Stimulated activated CD4-positive, alpha-beta T cell treated with anti-CD3 and anti-CD28 coated beads, Interleukin-1b, Interleukin-23, amount 100 ng/mL, for 1 hour (primary cell): ENCODE data around the gene PYCR2.

ENCODE experiments used
- DNase-seq, 2 donors: peaks; one replicate each; pipeline ENCODE4 v3.0.0-alpha.2; 2020; ENCODE audit warnings: low read depth in 2 of 2

PYCR2 gene

GRCh38 chr1:225919906-225920305 is 4.1 kb downstream of the PYCR2 start:
- no peak for DNase-seq

DNA sequence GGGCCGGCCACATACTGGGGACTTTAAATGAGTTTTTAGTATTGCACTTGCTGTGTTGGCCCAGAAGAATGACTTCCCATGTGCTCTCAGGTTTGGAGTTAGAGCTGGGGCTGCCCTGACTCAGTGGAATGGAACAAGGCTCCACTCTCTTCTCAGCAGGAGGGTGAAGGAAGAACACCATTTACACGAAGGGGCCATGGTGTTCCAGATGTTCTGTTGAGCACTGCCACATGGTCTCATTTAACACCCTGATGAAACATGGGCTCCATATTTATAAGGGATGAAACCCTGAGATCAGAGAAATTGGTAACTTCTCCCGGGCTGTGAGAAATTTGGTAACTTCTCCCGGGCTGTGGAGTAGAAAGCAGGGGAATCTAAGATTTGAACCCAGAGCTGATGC is 5.8 kb downstream of the PYCR2 start:
- DNase-seq: no peak

GRCh38 chr1:225917536-225917935 is 6.5 kb downstream of the PYCR2 start:
- no peak for DNase-seq

DNA sequence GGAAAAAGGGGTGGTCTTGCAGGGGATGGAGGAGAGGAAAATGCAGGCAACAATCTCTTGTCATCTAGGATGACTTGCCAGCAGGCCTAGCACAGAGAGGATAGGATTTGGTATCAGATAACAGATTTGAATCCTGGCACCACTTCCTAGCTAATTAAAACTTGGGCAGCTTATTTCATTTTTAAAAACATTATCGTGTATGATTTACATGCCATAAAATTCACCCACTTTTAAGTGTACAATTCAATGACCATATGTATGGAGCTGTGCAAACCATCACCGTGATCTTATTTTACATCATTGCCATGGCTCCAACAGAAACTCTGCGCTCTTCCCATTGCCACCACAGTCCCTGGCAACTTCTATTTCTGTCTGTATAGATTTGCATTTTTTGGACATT is 6.9 kb downstream of the PYCR2 start:
- DNase-seq: no peak

- DNase-seq: no peak
Measured at GRCh38 chr1:225915538-225915991, 8.5 kb downstream of the PYCR2 start.

- DNase-seq: no peak
Measured at GRCh38 chr1:225914947-225915346, 9.1 kb downstream of the PYCR2 start.

GRCh38 chr1:225914391-225914790 is 9.7 kb downstream of the PYCR2 start:
- no peak for DNase-seq

GRCh38 chr1:225911191-225912130 is 12.6 kb downstream of the PYCR2 start:
- DNase-seq: peak; percentile 43 to 65

GRCh38 chr1:225909477-225909876 is 14.6 kb downstream of the PYCR2 start:
- no peak for DNase-seq

DNA sequence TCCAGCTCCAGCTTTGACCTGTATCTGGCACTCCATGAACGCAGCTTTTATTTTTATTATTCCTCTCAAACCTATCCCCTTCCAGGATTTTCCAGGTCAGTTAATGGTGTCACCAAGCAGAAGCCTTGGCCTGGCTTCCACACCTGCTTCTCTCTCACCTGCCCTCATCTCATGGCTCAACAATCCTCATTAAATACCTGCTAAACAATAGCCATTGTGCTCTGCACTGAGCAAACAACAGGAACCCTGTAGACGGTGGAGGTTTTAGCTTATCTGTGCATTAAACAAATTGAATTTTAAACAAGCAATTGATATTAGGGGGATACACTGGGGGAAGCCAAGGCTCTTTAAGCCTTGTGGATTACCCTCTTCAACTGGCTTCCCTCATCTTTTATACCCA is 15.3 kb downstream of the PYCR2 start:
- no peak for DNase-seq

GRCh38 chr1:225908013-225908640 is 15.9 kb downstream of the PYCR2 start:
- no peak for DNase-seq

GRCh38 chr1:225907341-225907740 is 16.7 kb downstream of the PYCR2 start:
- no peak for DNase-seq

GRCh38 chr1:225906467-225906866 is 17.6 kb downstream of the PYCR2 start:
- no peak for DNase-seq

DNA sequence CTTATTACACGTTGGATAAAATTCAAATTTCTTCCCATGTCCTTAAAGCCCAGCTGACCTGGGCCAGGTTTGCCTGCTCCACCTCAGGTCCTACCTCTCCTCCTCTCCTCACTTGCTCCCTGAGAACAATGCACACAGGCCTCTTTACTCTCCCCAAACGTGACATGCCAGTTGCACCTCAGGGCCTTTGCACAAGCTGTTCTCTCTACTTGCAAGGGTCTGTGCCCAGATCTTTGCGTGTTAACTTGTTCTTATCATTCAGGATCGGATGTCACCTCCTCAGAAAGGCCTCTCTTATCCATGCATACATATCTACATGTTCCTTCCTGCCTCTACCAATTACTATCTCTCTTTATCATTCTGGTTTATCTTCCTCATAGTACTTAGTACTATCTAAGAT is 20.4 kb downstream of the PYCR2 start:
- DNase-seq: no peak

DNA sequence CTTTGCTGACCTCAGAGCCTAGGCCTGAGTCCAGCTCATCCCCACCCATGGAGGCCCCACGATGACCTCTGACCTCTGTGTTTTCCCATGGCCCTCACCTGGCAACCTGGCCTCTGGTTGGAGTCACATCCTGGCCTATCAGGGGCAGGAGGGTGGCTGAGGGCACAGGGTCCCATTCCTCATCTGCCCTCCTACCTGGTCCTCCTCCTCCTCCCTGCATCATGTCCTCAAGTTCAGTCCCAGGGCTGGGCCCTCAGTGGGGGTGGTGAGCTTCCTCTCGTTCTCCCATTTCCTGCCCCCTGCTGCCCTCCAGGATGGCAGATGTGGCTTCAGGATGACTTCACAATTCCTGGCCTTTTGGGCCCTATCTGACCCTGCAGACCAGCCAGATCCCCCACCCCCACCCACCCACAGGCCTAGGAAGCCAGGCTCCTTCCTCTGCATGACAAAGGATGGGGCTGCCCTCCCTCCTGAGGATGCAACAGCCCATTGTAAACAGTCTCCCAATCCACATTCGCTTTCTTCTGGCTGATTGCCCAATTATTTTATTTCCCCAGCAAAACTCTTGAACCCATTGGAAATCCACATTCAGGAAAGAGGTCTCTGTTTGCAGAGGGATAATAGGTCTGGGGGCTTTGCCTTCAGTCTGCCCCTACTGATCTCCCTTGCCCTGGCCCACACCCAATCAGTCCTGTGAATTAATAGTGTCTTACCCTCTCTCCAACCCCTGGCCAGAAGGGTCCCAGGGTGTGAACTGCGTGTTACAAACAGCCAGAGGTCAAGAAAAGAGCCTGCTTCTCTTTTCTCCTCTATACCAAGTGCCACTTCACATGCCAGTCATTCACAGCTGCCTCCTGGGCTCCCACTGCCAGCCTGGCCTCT is 24.8 kb downstream of the PYCR2 start:
- DNase-seq: no peak

- DNase-seq: no peak
Measured at GRCh38 chr1:225897595-225898514, 26.2 kb downstream of the PYCR2 start.

DNA sequence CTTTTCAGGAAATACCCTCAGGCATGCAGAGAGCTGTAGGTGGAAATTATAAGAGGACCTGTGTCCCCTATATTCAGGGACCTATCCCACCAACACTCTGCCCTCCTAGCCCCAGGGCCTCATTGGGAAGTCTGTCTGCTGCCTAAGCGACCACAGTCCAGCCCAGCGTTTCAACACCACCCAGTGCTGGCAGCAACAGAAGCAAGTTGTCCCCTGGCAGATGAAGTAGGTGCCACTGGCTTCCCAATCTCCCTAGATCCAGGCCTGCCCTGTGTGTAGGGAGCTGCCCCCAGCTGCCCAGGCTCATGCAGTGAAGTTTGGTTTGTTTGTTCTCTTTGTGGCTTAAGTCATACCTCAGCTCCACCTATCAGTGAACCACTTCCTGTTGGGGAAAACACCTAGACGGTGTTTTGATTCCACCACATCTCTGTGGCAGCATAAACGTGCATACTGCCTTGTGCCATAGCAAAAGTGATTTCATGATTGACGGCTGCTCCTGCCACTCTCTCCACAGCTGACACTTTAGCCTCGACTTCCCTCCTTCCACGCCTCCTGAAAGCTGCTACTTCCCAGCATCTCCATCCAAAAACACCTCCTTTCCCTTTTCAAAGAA is 27.0 kb downstream of the PYCR2 start:
- peak in 1 of 2 donors; percentile 44 for DNase-seq

- DNase-seq: no peak
Measured at GRCh38 chr1:225896494-225896893, 27.6 kb downstream of the PYCR2 start.

DNA sequence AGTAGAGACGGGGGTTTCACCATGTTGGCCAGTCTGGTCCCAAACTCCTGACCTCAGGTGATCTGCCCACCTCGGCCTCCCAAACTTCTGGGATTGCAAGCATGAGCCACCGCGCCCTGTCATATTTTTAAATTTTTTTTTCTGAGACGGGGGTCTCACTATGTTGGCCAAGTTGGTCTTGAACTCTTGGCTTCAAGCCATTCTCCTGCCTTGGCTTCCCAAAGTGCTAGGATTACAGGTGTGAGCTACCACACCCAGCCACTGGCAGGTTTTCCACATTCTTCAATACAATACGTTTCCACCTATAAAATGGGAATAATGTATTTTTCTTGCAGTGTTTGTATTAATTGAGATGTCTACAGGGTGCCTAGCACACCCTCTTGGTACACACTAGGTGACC is 31.7 kb downstream of the PYCR2 start:
- no peak for DNase-seq

DNA sequence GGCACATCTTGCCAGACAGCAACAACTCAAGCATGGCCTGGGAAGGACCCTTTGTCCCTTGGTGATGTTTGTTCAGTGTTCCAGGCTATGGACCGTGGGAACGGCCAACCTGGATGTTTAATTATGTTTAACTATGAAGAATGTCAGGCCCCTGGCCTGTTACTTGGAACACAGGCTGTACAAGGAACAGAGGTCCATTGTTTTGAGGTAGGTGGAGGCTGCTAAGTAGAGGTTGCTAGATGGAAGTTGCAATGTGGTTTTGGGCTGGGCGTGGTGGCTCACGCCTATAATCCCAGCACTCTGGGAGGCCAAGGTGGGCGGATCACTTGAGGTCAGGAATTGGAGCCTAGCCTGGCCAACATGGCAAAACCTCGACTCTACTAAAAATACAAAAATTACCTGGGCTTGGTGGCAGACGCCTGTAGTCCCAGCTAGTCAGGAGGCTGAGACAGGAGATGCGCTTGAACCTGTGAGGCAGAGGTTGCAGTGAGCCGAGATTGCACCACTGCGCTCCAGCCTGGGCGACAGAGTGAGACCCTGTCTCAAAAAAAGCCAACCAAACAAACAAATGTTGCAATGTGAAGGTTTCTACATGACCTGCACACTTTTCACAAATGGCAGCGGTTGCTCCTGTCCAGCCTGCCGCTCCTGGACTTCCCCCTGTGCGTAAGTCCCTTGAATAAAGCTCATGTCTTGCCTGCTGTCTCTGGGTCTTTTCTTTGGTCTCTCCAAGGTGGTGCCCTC is 32.6 kb downstream of the PYCR2 start:
- no peak for DNase-seq
